NCI-H2029 treated with DMSO at 0.1 percent for 48 hours (cell line): Measurements from ENCODE around the gene SMARCAD1.
"Not testable (repeated sequence)": the region's sequence is repeated elsewhere in the genome, so short reads cannot be mapped to it uniquely, and the experiment has no call there.

Source experiments
- DNase-seq: peaks from one replicate; lab custom pipeline; 2025; lab: John Stamatoyannopoulos, UW

The SMARCAD1 gene

GRCh38 chr4:94298725-94299252 lies 91.1 kb downstream of the SMARCAD1 start:
- no peak for DNase-seq

- DNase-seq = no peak
These were observed 94.5 kb downstream of the SMARCAD1 start for GRCh38 chr4:94302191-94302590.

GRCh38 chr4:94304365-94304971 lies 96.8 kb downstream of the SMARCAD1 start:
- no peak for DNase-seq

GRCh38 chr4:94305466-94306225 lies 98.0 kb downstream of the SMARCAD1 start:
- no peak for DNase-seq

- no peak for DNase-seq
These were observed 99.0 kb downstream of the SMARCAD1 start for GRCh38 chr4:94306713-94307112.

- no peak for DNase-seq
These were observed 99.7 kb downstream of the SMARCAD1 start for GRCh38 chr4:94307231-94307871.

DNA sequence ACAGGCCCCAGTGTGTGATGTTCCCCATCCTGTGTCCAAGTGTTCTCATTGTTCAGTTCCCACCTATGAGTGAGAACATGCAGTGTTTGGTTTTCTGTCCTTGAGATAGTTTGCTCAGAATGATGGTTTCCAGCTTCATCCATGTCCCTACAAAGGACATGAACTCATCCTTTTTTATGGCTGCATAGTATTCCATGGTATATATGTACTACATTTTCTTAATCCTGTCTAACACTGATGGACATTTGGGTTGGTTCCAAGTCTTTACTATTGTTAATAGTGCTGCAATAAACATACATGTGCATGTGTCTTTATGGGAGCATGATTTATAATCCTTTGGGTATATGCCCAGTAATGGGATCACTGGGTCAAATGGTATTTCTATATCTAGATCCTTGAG lies 112.3 kb downstream of the SMARCAD1 start:
- not testable (repeated sequence) for DNase-seq

GRCh38 chr4:94325835-94326234 lies 118.2 kb downstream of the SMARCAD1 start:
- no peak for DNase-seq

- no peak for DNase-seq
These were observed 122.3 kb downstream of the SMARCAD1 start for GRCh38 chr4:94329933-94330332.

DNA sequence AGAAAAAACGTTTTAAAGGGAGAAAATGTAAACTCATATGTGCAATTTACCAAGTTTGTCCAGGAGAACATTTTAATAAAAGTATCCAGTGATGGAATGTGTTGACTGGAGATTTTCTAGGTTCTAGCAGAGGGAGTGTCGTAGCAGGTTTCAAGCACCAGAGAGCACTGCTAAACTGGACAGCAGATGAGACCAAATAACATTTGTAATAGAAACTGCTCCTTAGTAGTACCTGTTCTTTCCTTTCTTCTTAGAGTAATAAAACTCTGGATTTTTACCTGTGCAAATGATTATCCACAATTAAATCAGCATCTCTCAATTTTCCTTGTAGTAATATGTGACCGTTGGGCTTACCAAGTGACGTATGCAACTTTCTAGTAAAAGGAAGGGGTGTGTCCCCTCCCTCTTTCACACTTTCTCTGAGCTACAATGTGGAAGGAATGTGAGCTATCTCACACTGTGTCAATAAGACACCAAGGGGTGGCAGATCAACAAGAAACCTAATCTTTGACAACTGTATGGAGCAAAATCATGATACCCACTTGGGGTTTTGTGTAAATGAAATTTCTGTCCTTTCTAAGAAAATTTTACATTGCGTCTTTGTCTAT lies 125.4 kb downstream of the SMARCAD1 start:
- no peak for DNase-seq

DNA sequence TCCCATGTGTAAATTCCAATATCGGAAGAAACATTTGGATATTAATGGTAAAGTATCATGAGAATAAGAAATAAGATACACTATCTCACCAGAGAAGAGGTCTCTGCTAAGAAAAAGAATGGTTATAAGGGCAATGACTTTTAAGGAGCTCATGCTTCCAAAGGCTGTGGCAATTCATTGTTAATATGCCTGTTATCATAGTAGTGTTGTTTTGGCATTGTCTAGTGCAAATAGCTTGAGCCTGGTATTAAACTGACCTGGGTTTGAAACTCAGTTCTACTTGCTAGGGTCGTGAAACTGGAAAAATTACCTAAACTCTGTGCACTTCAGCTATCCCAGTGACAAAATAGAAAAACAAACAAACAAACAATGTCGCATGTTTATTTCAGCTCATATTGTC lies 126.2 kb downstream of the SMARCAD1 start:
- no peak for DNase-seq

DNA sequence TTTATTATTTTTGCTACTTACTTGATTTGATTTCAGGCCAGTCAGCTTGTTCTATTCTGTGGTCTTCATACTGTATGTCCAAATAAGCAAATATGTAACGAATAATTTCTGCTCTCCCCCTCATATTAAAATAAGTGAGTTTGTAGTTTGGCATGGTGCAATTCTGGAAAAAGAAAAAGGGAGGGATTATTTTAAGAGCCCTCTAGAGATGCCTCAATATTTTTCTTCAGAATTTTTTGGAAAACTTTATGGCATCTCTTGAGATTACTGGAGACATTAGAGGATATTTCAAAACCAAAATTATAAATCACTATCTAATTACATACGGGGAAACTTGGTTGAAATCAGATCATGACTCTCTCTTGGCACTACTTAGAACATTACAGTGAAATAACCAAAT lies 126.8 kb downstream of the SMARCAD1 start:
- no peak for DNase-seq

- no peak for DNase-seq
These were observed 127.3 kb downstream of the SMARCAD1 start for GRCh38 chr4:94334962-94335361.

DNA sequence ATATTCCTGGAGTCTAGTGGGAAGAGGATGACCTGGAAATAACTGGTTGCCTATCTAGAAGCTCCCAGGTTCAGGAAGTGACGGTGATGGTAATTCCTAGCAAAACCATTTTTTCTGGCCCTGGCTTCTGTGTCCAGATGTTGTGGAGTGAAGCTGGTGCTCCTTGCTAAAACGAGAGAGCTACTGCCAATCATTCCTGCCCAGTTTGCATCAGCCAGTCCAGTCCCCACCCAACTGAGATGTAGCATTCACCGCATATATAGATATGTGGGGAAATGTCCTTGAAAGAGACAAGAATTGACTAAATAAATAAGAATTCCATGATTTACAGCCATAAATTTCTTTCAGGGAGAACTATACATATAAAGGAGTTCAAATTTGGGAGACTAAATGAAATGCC lies 128.6 kb downstream of the SMARCAD1 start:
- DNase-seq = no peak

DNA sequence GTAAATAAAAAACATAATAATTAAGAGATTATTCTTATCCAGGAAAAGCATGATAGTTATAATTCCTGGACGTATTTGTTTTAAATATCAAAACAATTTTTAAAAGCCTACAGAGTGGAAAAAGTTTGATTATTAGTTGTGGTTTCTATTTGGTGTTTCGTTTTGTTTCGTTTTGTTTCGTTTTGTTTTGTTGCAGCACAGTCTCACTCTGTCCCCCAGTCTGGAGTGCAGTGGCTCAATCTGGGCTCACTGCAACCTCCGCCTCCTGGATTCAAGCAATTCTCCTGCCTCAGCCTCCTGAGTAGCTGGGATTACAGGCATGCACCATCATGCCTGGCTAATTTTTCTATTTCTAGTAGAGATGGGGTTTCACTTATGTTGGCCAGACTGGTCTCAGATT lies 129.1 kb downstream of the SMARCAD1 start:
- not testable (repeated sequence) for DNase-seq

- no peak for DNase-seq
These were observed 131.2 kb downstream of the SMARCAD1 start for GRCh38 chr4:94338681-94339351.

- no peak for DNase-seq
These were observed 132.1 kb downstream of the SMARCAD1 start for GRCh38 chr4:94339779-94340178.
